Omental fat pad (tissue), 4 donors: ENCODE results near the gene CRHR2. TPM values are rescaled to one million over a fixed set of nuclear protein-coding genes. Genes with fewer than 3 reads are reported as not detected.

Experiments used
- ATAC-seq: fragments of 150-250 bp; one replicate; pipeline ENCODE4 v1.9.1; 2016; ENCODE audit warnings: mild to moderate bottlenecking, moderate library complexity; ENCODE audit not compliant: low FRiP score
- DNase-seq: peaks from one replicate; pipeline ENCODE4 v3.0.0-alpha.2; 2019; ENCODE audit warnings: low spot score
- total RNA-seq, 4 donors: library from RNA; depleted of rRNA; stranded (reverse); fragments of >200 nt; gene quantifications; one replicate each; pipeline ENCODE4 v1.1.0, GENCODE V29; 2016
- TF ChIP-seq, protein P1 (sequence below), 3 donors: fragments of 450-650 bp; IDR thresholded peaks; one replicate each; pipeline ENCODE4 v1.5.1; 2016 to 2017; ENCODE audit warnings: antibody characterized with exemption in 3 of 3, mild to moderate bottlenecking in 3 of 3, moderate library complexity in 2 of 3

Gene CRHR2
- total RNA-seq, 4 donors from 2014 or later, result 0.95 TPM; not detected in 3

- TF ChIP-seq, protein P1, sequence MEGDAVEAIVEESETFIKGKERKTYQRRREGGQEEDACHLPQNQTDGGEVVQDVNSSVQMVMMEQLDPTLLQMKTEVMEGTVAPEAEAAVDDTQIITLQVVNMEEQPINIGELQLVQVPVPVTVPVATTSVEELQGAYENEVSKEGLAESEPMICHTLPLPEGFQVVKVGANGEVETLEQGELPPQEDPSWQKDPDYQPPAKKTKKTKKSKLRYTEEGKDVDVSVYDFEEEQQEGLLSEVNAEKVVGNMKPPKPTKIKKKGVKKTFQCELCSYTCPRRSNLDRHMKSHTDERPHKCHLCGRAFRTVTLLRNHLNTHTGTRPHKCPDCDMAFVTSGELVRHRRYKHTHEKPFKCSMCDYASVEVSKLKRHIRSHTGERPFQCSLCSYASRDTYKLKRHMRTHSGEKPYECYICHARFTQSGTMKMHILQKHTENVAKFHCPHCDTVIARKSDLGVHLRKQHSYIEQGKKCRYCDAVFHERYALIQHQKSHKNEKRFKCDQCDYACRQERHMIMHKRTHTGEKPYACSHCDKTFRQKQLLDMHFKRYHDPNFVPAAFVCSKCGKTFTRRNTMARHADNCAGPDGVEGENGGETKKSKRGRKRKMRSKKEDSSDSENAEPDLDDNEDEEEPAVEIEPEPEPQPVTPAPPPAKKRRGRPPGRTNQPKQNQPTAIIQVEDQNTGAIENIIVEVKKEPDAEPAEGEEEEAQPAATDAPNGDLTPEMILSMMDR (IDR thresholded peaks at IDR 0.05), result no peak
- DNase-seq, result no peak
- ATAC-seq, result no peak
Measured at GRCh38 chr7:30662431-30662939, 19.8 kb downstream of the CRHR2 start.

- TF ChIP-seq, protein P1 (IDR thresholded peaks at IDR 0.05), result no peak
- ATAC-seq, result no peak
- DNase-seq, result no peak
Measured at GRCh38 chr7:30661926-30662325, 20.3 kb downstream of the CRHR2 start.

DNA sequence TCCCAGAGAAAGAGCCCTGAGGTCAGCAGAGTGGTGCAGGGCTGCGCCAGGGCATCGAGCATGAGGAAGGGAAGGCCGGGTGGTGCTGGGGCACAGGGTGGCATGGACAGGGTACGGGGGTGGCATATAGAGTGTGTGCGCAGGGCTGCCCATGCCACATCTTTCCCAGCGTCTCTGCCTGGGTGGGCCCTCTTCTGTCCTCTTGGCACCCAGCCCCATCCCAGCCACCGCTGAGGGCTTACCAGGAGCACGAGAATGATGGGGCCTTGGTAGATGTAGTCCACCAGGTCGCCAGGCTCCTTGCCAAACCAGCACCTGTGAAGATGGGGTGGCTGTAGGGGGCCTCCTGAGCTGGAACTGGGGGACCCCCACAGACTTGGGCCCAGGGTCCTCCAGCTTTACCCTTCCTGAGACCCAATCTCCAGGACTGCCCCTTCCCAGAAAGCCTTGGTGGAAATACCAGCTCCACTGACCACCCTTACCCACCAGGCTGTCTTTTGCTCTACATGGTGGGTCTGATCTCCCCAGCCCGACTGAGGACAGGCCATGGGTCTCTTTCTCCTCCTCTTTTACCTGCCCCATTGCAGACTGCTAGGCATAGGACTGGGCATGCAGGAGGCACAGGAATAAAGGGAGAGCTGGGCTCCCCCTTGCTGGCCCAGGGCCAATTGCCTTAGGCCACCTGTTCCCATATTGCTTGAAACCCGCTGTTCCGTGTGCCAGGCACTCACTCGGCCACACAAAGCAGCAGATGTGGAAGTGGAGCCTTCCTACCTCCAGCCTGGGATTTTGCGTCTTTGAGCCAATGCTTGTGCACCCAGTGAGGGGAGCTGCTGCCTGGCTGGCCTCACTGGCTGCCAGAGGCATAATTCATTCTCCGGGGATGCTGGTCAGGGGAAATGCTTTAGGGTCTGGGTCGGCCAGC is 21.7 kb downstream of the CRHR2 start:
- DNase-seq (no peak), ATAC-seq (no peak)
- TF ChIP-seq, protein P1 (IDR thresholded peaks at IDR 0.05), result no peak

GRCh38 chr7:30659312-30659711 is 22.9 kb downstream of the CRHR2 start:
- ATAC-seq (no peak), DNase-seq (no peak)

GRCh38 chr7:30658479-30659074 is 23.7 kb downstream of the CRHR2 start:
- no peak for ATAC-seq
- TF ChIP-seq, protein P1 (IDR thresholded peaks at IDR 0.05), result no peak
- no peak for DNase-seq

More at GRCh38 chr7:30659312-30659711, 22.9 kb downstream of the CRHR2 start:
- TF ChIP-seq, protein P1 (IDR thresholded peaks at IDR 0.05), result no peak

DNA sequence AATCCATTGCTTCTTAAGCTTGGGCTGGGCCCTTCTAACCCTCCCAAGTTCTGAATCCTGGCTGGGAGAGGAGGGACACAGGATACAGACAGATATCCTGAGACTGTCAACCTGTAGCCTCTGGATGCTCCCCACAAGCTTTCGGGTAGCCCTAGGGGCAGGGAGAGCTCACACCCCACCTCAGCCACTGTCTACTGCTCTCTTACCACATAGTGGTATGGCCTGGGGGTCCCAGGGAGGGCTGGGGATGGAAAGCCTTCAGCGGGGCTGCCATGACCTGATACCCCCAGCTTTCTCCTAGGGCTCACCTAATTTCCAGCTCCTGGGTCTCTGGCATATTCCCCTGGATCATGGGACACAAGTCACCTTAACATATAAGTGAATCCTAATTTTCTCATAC is 25.1 kb downstream of the CRHR2 start:
- DNase-seq (no peak), ATAC-seq (no peak)
- TF ChIP-seq, protein P1 (IDR thresholded peaks at IDR 0.05), result no peak
